SK-N-SH (cell line): ENCODE measurements around the gene AP3D1. TPM values are rescaled to one million over a fixed set of nuclear protein-coding genes. Genes with fewer than 3 reads are reported as not detected.

Experiments used
- CTCF ChIA-PET: fragments of 300-600, 350-600 bp; formaldehyde crosslinking; extraction: SDS; loops from one replicate; lab custom pipeline; 2021; lab: Yijun Ruan, JAX
- POLR2A ChIA-PET: fragments of 350-600 bp; sonication (Branson Sonifier 250); formaldehyde crosslinking; extraction: SDS; loops from one replicate; lab custom pipeline; 2020; ENCODE audit warnings: antibody characterized with exemption, inconsistent platforms; lab: Yijun Ruan, JAX
- DNase-seq: peaks from one replicate; pipeline ENCODE4 v3.0.0; 2012
- H2AFZ ChIP-seq: fragments of 200-600 bp; sonication (generic); 2 replicates; pipeline ENCODE4 v1.8.1; 2016; ENCODE audit warnings: antibody characterized with exemption, mild to moderate bottlenecking, low read depth
- H3F3A ChIP-seq: fragments of 200-600 bp; sonication (generic); replicated peaks from 2 replicates; pipeline ENCODE3; 2016; ENCODE audit warnings: antibody characterized with exemption, mild to moderate bottlenecking; ENCODE audit not compliant: insufficient read depth
- H3K27ac ChIP-seq, 2 experiments: fragments of 200-500 bp in 1 of 2; fragments of 200-600 bp in 1 of 2; sonication (Bioruptor generic) in 1 of 2; sonication (generic), shearing (Covaris generic) in 1 of 2; 2 replicates each; pipeline versions ENCODE4 v1.5.1 to v1.6.1; 2014 to 2016; ENCODE audit warnings: low read depth in 2 of 2, inconsistent platforms in 1 of 2, low read length in 1 of 2, mild to moderate bottlenecking in 1 of 2, mixed read lengths in 1 of 2
- H3K27me3 ChIP-seq: fragments of 200-600 bp; sonication (generic), shearing (Covaris generic); 2 replicates; pipeline ENCODE4 v1.6.1; 2016; ENCODE audit warnings: mixed run types; ENCODE audit not compliant: insufficient read depth
- H3K36me3 ChIP-seq, 2 experiments: fragments of 200-500 bp in 1 of 2; fragments of 200-600 bp in 1 of 2; sonication (Bioruptor generic) in 1 of 2; sonication (generic) in 1 of 2; replicated peaks in 1 of 2; 2 replicates each; pipeline versions ENCODE3 to v1.5.1; 2014 to 2016; ENCODE audit warnings: low read length in 1 of 2, mild to moderate bottlenecking in 1 of 2; ENCODE audit not compliant: insufficient read depth in 2 of 2, control insufficient read depth in 1 of 2
- H3K4me1 ChIP-seq, 2 experiments: fragments of 200-500 bp in 1 of 2; fragments of 200-600 bp in 1 of 2; sonication (Bioruptor generic) in 1 of 2; sonication (generic), shearing (Covaris generic) in 1 of 2; 2 replicates each; pipeline versions ENCODE4 v1.5.1 to v1.6.1; 2014 to 2016; ENCODE audit warnings: low read depth in 1 of 2, low read length in 1 of 2, mixed run types in 1 of 2; ENCODE audit not compliant: insufficient read depth in 2 of 2, control insufficient read depth in 1 of 2
- H3K4me2 ChIP-seq: fragments of 200-600 bp; sonication (generic), shearing (Covaris generic); 2 replicates; pipeline ENCODE4 v1.6.1; 2017; ENCODE audit warnings: mixed run types
- H3K4me3 ChIP-seq, 2 experiments: fragments of 200-500 bp in 1 of 2; fragments of 200-600 bp in 1 of 2; sonication (Bioruptor generic) in 1 of 2; sonication (generic), shearing (Covaris generic) in 1 of 2; 2 replicates each; pipeline versions ENCODE4 v1.5.1 to v1.8.1; 2014 to 2016; ENCODE audit warnings: low read depth in 2 of 2, inconsistent platforms in 1 of 2, low read length in 1 of 2, mild to moderate bottlenecking in 1 of 2, mixed read lengths in 1 of 2, moderate library complexity in 1 of 2
- H3K79me2 ChIP-seq: fragments of 200-600 bp; sonication (generic); 2 replicates; pipeline ENCODE4 v1.8.1; 2017; ENCODE audit warnings: mild to moderate bottlenecking; ENCODE audit not compliant: insufficient read depth
- H3K9ac ChIP-seq: fragments of 200-600 bp; sonication (generic); 2 replicates; pipeline ENCODE4 v1.6.1; 2017; ENCODE audit warnings: mixed run types
- H3K9me2 ChIP-seq: fragments of 200-600 bp; sonication (generic); 2 replicates; pipeline ENCODE4 v1.6.1; 2017; ENCODE audit warnings: mixed run types
- H3K9me3 ChIP-seq: fragments of 200-600 bp; sonication (generic); 2 replicates; pipeline ENCODE4 v1.6.1; 2017; ENCODE audit warnings: mixed run types, mild to moderate bottlenecking, moderate library complexity
- H4K20me1 ChIP-seq: fragments of 200-600 bp; sonication (generic); 2 replicates; pipeline ENCODE4 v1.6.1; 2017; ENCODE audit warnings: mild to moderate bottlenecking, mixed run types; ENCODE audit not compliant: insufficient read depth
- CHD2 ChIP-seq: fragments of 150-350 bp; IDR thresholded peaks from 2 replicates; pipeline ENCODE4 v1.6.1; 2018; ENCODE audit warnings: low read length; ENCODE audit not compliant: partially characterized antibody
- CTCF ChIP-seq: fragments of 200-600 bp; sonication (generic); IDR thresholded peaks from 2 replicates; pipeline ENCODE4 v1.6.1; 2017; ENCODE audit warnings: antibody characterized with exemption, mild to moderate bottlenecking, moderate library complexity
- ELF1 ChIP-seq: IDR thresholded peaks from 2 replicates; pipeline ENCODE4 v1.4.0; 2012
- GATA2 ChIP-seq: sonication (generic); formaldehyde crosslinking; IDR thresholded peaks from 2 replicates; pipeline ENCODE4 v1.5.0; 2020; ENCODE audit warnings: mild to moderate bottlenecking, missing genetic modification reagents
- JUND ChIP-seq: IDR thresholded peaks from 2 replicates; pipeline ENCODE4 v1.4.0; 2012
- MAX ChIP-seq: IDR thresholded peaks from 2 replicates; pipeline ENCODE4 v1.4.0; 2012; ENCODE audit warnings: low read depth
- MEF2A ChIP-seq: IDR thresholded peaks from 2 replicates; pipeline ENCODE4 v1.4.0; 2012; ENCODE audit warnings: low read depth, borderline replicate concordance
- MXI1 ChIP-seq: IDR thresholded peaks from 2 replicates; pipeline ENCODE4 v1.6.1; 2012; ENCODE audit warnings: mild to moderate bottlenecking, low read depth, low read length, improper control_type of control experiment
- NRF1 ChIP-seq: IDR thresholded peaks from 2 replicates; pipeline ENCODE4 v1.6.1; 2012; ENCODE audit warnings: low read depth, mild to moderate bottlenecking, low read length
- RAD21 ChIP-seq: IDR thresholded peaks from 2 replicates; pipeline ENCODE4 v1.6.1; 2012; ENCODE audit warnings: mild to moderate bottlenecking, low read length
- RCOR1 ChIP-seq: fragments of 150-350 bp; IDR thresholded peaks from 2 replicates; pipeline ENCODE4 v1.6.1; 2017; ENCODE audit warnings: antibody characterized with exemption, low read length
- RFX5 ChIP-seq: IDR thresholded peaks from 2 replicates; pipeline ENCODE4 v1.6.1; 2012; ENCODE audit warnings: mild to moderate bottlenecking, improper control_type of control experiment, low read length
- RXRA ChIP-seq: IDR thresholded peaks from 2 replicates; pipeline ENCODE4 v1.4.0; 2012; ENCODE audit warnings: low read depth, mild to moderate bottlenecking, borderline replicate concordance
- TAF1 ChIP-seq: IDR thresholded peaks from 2 replicates; pipeline ENCODE4 v1.6.1; 2012; ENCODE audit warnings: low read depth, mild to moderate bottlenecking, low read length, moderate library complexity, borderline replicate concordance
- ZBTB33 ChIP-seq: IDR thresholded peaks from 2 replicates; pipeline ENCODE4 v1.4.0; 2012; ENCODE audit warnings: low read depth, borderline replicate concordance
- WGBS: methylation state at CpG from one replicate; pipeline ENCODE4 v1.1.6; 2017; ENCODE audit warnings: low lambda C conversion rate; 5-methylcytosine and 5-hydroxymethylcytosine counted together
- polyA plus RNA-seq, 3 experiments: library from polyadenylated mRNA; depleted of rRNA; stranded (reverse); fragments of >200 nt; gene quantifications; 2 replicates each; pipeline ENCODE4 v1.2.3, GENCODE V29; 2012

The AP3D1 gene
- polyA plus RNA-seq, 1 of the 3 experiments (the other 2 are of a cell fraction), result 127 TPM

GRCh38 chr19:2056837-2057192 is 94.6 kb downstream of the AP3D1 start:
- WGBS, result 88% methylated on average over 4 of the region's 5 CpGs
- TF ChIP-seq MAX (no peak), JUND (no peak), RFX5 (no peak), RCOR1 (no peak), NRF1 (no peak), CHD2 (no peak), MEF2A (no peak), RXRA (no peak), CTCF (no peak), MXI1 (no peak), ZBTB33 (no peak), TAF1 (no peak), RAD21 (no peak), ELF1 (no peak), GATA2 (no peak)
- TF ChIP-seq, all 33 proteins: peak for 0
- POLR2A ChIA-PET, result no interaction called here
- DNase-seq, result no peak
- peak overlapping the region in 1 of 2 experiments; percentile 34; a peak in 1 of 4 replicates for H3K27ac ChIP-seq
- no peaks in the 10 kb centered on the region for H3K27me3 ChIP-seq
- H2AFZ ChIP-seq, result no peak overlapping the region
- H3K79me2 ChIP-seq, result no peaks in the 10 kb centered on the region; the same call in 1 of the 2 replicates
- CTCF ChIA-PET, result interaction anchor here (1.0 to 1.8 kb wide), 2 partner anchors 13 to 38 kb away, joined by 6 read pairs; no protein-coding TSS in a partner anchor
- no peaks in the 10 kb centered on the region for H4K20me1 ChIP-seq
- H3K9ac ChIP-seq, result no peak overlapping the region
- no peak overlapping the region for H3K4me2 ChIP-seq
- H3K9me2 ChIP-seq, result no peaks in the 10 kb centered on the region
- peaks cover 22% of the 10 kb centered on the region for H3F3A ChIP-seq
- H3K36me3 ChIP-seq, result no peaks in the 10 kb centered on the region
- peaks cover 29 to 50% of the 10 kb centered on the region in 2 experiments; a peak in 3 of 4 replicates for H3K4me1 ChIP-seq
- H3K4me3 ChIP-seq, result no peak overlapping the region
- H3K9me3 ChIP-seq, result no peaks in the 10 kb centered on the region
